Measurements from ENCODE around the gene TMEM62. TPM values are rescaled to one million over a fixed set of nuclear protein-coding genes. Genes with fewer than 3 reads are reported as not detected.
"Not testable (repeated sequence)": the region's sequence is repeated elsewhere in the genome, so short reads cannot be mapped to it uniquely, and the experiment has no call there.

TMEM62 gene
- total and polyA plus RNA-seq, 4 donors = 4.5 to 14.0 (median 10.6) TPM

DNA sequence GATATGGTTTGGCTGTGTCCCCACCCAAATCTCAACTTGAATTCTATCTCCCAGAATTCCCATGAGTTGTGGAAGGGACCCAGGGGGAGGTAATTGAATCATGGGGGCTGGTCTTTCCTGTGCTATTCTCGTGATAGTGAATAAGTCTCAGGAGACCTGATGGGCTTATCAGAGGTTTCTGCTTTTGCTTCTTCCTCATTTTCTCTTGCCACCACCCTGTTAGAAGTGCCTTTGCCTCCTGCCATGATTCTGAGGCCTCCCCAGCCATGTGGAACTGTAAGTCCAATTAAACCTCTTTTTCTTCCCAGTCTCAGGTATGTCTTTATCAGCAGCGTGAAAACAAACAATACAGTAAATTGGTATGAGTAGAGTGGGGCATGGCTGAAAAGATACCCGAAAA is 64.4 kb downstream of the TMEM62 start:
- H3K27me3 ChIP-seq (ENCODE audit: control insufficient read depth in 4 of 4, insufficient read depth in 4 of 4, low read length in 3 of 4); H3K4me3 ChIP-seq (ENCODE audit: low read depth in 1 of 3, low read length in 3 of 3); H3K9ac ChIP-seq (ENCODE audit: low read depth in 1 of 2, low read length in 2 of 2); H3K27ac ChIP-seq (ENCODE audit: low read depth in 1 of 2, low read length in 2 of 2); H3K4me1 ChIP-seq (ENCODE audit: control insufficient read depth in 4 of 4, insufficient read depth in 4 of 4, low read length in 3 of 4); DNase-seq (ENCODE audit: low spot score); H3K9me3 ChIP-seq (ENCODE audit: control insufficient read depth in 4 of 4, low read length in 3 of 4): not testable (repeated sequence)
- 93% methylated on average over 3 of the region's 3 CpGs for WGBS
- H3K36me3 ChIP-seq (ENCODE audit: control insufficient read depth in 4 of 4, insufficient read depth in 3 of 4, low read depth in 1 of 4, low read length in 3 of 4) = peaks cover 7 to 35% (median 26%) of the 10 kb centered on the region in 4 donors

DNA sequence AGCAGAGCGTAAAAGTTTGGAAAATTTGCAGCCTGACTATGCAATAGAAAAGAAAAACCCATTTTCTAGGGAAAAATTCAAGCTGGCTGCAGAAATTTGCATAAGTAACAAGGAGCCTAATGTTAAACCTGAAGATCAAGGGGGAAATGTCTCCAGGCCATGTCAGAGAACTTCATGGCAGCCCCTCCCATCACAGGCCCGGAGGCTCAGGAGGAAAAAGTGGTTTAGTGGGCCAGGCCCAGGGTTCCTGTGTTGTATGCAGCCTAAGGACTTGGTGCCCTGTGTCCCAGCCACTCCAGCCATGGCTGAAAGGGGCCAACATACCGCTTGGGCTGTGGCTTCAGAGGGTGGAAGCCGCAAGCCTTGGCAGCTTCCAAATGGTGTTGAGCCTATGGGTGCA is 65.2 kb downstream of the TMEM62 start:
- not testable (repeated sequence) for H3K4me3 ChIP-seq (ENCODE audit: low read depth in 1 of 3, low read length in 3 of 3); H3K27me3 ChIP-seq (ENCODE audit: control insufficient read depth in 4 of 4, insufficient read depth in 4 of 4, low read length in 3 of 4); H3K27ac ChIP-seq (ENCODE audit: low read depth in 1 of 2, low read length in 2 of 2); H3K9ac ChIP-seq (ENCODE audit: low read depth in 1 of 2, low read length in 2 of 2); H3K9me3 ChIP-seq (ENCODE audit: control insufficient read depth in 4 of 4, low read length in 3 of 4); DNase-seq (ENCODE audit: low spot score); H3K4me1 ChIP-seq (ENCODE audit: control insufficient read depth in 4 of 4, insufficient read depth in 4 of 4, low read length in 3 of 4)
- peaks cover 4 to 29% (median 19%) of the 10 kb centered on the region in 4 donors for H3K36me3 ChIP-seq (ENCODE audit: control insufficient read depth in 4 of 4, insufficient read depth in 3 of 4, low read depth in 1 of 4, low read length in 3 of 4)
- WGBS = over 99% methylated on average over 4 of the region's 4 CpGs

DNA sequence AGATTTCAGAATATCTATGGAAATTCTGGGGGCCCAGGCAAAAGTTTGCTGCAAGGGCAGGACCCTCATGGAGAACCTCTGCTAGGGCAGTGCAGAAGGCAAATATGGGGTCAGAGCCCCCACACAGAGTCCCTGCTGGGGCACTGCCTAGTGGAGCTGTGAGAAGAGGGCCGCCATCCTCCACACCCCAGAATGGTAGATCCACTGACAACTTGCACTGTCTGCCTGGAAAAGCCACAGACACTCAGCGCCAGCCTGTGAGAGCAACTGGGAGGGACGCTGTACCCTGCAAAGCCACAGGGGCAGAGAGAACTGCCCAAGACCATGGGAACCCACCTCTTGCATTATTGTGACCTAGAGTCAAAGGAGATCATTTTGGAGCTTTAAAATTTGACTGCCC is 65.6 kb downstream of the TMEM62 start:
- Histone ChIP-seq H3K9me3 (ENCODE audit: control insufficient read depth in 4 of 4, low read length in 3 of 4) (no peaks in the 10 kb centered on the region), H3K36me3 (ENCODE audit: control insufficient read depth in 4 of 4, insufficient read depth in 3 of 4, low read depth in 1 of 4, low read length in 3 of 4) (peaks cover 4 to 26% (median 18%) of the 10 kb centered on the region in 4 donors), H3K27me3 (ENCODE audit: control insufficient read depth in 4 of 4, insufficient read depth in 4 of 4, low read length in 3 of 4) (no peaks in the 10 kb centered on the region), H3K4me3 (ENCODE audit: low read depth in 1 of 3, low read length in 3 of 3) (no peak overlapping the region), H3K9ac (ENCODE audit: low read depth in 1 of 2, low read length in 2 of 2) (no peak overlapping the region), H3K27ac (ENCODE audit: low read depth in 1 of 2, low read length in 2 of 2) (no peak overlapping the region), H3K4me1 (ENCODE audit: control insufficient read depth in 4 of 4, insufficient read depth in 4 of 4, low read length in 3 of 4) (no peaks in the 10 kb centered on the region)
- no peak for DNase-seq (ENCODE audit: low spot score)
- TF ChIP-seq, protein P1, sequence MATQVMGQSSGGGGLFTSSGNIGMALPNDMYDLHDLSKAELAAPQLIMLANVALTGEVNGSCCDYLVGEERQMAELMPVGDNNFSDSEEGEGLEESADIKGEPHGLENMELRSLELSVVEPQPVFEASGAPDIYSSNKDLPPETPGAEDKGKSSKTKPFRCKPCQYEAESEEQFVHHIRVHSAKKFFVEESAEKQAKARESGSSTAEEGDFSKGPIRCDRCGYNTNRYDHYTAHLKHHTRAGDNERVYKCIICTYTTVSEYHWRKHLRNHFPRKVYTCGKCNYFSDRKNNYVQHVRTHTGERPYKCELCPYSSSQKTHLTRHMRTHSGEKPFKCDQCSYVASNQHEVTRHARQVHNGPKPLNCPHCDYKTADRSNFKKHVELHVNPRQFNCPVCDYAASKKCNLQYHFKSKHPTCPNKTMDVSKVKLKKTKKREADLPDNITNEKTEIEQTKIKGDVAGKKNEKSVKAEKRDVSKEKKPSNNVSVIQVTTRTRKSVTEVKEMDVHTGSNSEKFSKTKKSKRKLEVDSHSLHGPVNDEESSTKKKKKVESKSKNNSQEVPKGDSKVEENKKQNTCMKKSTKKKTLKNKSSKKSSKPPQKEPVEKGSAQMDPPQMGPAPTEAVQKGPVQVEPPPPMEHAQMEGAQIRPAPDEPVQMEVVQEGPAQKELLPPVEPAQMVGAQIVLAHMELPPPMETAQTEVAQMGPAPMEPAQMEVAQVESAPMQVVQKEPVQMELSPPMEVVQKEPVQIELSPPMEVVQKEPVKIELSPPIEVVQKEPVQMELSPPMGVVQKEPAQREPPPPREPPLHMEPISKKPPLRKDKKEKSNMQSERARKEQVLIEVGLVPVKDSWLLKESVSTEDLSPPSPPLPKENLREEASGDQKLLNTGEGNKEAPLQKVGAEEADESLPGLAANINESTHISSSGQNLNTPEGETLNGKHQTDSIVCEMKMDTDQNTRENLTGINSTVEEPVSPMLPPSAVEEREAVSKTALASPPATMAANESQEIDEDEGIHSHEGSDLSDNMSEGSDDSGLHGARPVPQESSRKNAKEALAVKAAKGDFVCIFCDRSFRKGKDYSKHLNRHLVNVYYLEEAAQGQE (IDR thresholded peaks at IDR 0.05) = no peak
- TF ChIP-seq NR2F2 (IDR thresholded peaks at IDR 0.05) = no peak
- TF ChIP-seq JUND (IDR thresholded peaks at IDR 0.05) = no peak
- TF ChIP-seq YY1 (IDR thresholded peaks at IDR 0.05) = no peak
- no peak for TF ChIP-seq RAD21 (IDR thresholded peaks at IDR 0.05)
- 98% methylated on average over 3 of the region's 3 CpGs for WGBS

DNA sequence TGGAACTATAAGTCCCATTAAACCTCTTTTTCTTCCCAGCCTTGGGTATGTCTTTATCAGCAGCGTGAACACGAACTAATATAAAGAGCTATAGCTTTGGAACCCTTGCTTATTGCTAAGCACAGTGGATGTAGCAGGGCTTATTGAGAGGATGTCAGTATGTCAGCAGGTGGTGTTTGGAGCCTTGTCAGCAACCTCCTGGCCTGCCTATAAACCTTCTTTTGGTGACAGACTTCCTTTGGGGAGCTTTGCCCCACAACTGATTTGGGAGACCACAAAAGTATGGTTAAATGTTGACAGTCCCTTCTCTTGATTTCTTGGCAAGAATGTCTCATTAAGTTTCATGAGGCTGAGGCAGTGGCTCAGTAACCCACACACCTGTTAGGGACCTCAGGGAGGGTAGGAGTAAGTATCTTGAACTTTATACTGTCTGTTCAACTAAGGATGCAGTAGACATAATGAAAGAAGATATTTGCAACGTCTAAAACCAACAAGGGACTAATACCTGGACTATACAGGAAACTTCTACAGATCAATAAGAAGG is 66.6 kb downstream of the TMEM62 start:
- Histone ChIP-seq H3K9me3 (ENCODE audit: control insufficient read depth in 4 of 4, low read length in 3 of 4) (no peaks in the 10 kb centered on the region), H3K27me3 (ENCODE audit: control insufficient read depth in 4 of 4, insufficient read depth in 4 of 4, low read length in 3 of 4) (no peaks in the 10 kb centered on the region), H3K4me3 (ENCODE audit: low read depth in 1 of 3, low read length in 3 of 3) (no peak overlapping the region), H3K36me3 (ENCODE audit: control insufficient read depth in 4 of 4, insufficient read depth in 3 of 4, low read depth in 1 of 4, low read length in 3 of 4) (peaks cover 0 to 17% (median 10%) of the 10 kb centered on the region in 4 donors), H3K9ac (ENCODE audit: low read depth in 1 of 2, low read length in 2 of 2) (no peak overlapping the region), H3K4me1 (ENCODE audit: control insufficient read depth in 4 of 4, insufficient read depth in 4 of 4, low read length in 3 of 4) (no peaks in the 10 kb centered on the region), H3K27ac (ENCODE audit: low read depth in 1 of 2, low read length in 2 of 2) (no peak overlapping the region)
- WGBS = 88% methylated on average over 3 of the region's 3 CpGs
- no peak for DNase-seq (ENCODE audit: low spot score)
- TF ChIP-seq TAF1 (conservative IDR thresholded peaks at IDR 0.05) (no peak), FOXA1 (IDR thresholded peaks at IDR 0.05) (no peak), FOXA2 (IDR thresholded peaks at IDR 0.05) (no peak), YY1 (IDR thresholded peaks at IDR 0.05) (no peak), JUND (IDR thresholded peaks at IDR 0.05) (no peak)
- TF ChIP-seq, protein P2, sequence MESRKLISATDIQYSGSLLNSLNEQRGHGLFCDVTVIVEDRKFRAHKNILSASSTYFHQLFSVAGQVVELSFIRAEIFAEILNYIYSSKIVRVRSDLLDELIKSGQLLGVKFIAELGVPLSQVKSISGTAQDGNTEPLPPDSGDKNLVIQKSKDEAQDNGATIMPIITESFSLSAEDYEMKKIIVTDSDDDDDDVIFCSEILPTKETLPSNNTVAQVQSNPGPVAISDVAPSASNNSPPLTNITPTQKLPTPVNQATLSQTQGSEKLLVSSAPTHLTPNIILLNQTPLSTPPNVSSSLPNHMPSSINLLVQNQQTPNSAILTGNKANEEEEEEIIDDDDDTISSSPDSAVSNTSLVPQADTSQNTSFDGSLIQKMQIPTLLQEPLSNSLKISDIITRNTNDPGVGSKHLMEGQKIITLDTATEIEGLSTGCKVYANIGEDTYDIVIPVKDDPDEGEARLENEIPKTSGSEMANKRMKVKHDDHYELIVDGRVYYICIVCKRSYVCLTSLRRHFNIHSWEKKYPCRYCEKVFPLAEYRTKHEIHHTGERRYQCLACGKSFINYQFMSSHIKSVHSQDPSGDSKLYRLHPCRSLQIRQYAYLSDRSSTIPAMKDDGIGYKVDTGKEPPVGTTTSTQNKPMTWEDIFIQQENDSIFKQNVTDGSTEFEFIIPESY (IDR thresholded peaks at IDR 0.05) = no peak
- TF ChIP-seq, protein P3, sequence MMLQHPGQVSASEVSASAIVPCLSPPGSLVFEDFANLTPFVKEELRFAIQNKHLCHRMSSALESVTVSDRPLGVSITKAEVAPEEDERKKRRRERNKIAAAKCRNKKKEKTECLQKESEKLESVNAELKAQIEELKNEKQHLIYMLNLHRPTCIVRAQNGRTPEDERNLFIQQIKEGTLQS (IDR thresholded peaks at IDR 0.05) = no peak
- TF ChIP-seq, protein P1 (IDR thresholded peaks at IDR 0.05) = no peak
- TF ChIP-seq, protein P4, sequence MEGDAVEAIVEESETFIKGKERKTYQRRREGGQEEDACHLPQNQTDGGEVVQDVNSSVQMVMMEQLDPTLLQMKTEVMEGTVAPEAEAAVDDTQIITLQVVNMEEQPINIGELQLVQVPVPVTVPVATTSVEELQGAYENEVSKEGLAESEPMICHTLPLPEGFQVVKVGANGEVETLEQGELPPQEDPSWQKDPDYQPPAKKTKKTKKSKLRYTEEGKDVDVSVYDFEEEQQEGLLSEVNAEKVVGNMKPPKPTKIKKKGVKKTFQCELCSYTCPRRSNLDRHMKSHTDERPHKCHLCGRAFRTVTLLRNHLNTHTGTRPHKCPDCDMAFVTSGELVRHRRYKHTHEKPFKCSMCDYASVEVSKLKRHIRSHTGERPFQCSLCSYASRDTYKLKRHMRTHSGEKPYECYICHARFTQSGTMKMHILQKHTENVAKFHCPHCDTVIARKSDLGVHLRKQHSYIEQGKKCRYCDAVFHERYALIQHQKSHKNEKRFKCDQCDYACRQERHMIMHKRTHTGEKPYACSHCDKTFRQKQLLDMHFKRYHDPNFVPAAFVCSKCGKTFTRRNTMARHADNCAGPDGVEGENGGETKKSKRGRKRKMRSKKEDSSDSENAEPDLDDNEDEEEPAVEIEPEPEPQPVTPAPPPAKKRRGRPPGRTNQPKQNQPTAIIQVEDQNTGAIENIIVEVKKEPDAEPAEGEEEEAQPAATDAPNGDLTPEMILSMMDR (IDR thresholded peaks at IDR 0.05; ENCODE audit: low read depth, low read length, missing input control) = no peak

Data from liver (tissue), 9 donors.